HepG2 (cell line): ENCODE data around the gene NCKAP1. TPM values are rescaled to one million over a fixed set of nuclear protein-coding genes. Genes with fewer than 3 reads are reported as not detected.

Experiments
- ARHGAP35 ChIP-seq: sonication (generic); formaldehyde crosslinking; IDR thresholded peaks from 2 replicates; pipeline ENCODE4 v1.9.0; 2022; ENCODE audit warnings: mild to moderate bottlenecking, inconsistent platforms, moderate library complexity, missing genetic modification reagents, borderline replicate concordance
- ASH2L ChIP-seq: fragments of 300-600, 200-600 bp; sonication (generic); IDR thresholded peaks from 2 replicates; pipeline ENCODE4 v1.7.0; 2017; ENCODE audit warnings: low read depth, mild to moderate bottlenecking, moderate library complexity, mixed read lengths, low read length; ENCODE audit not compliant: insufficient read length
- CERS6 ChIP-seq: sonication (generic); formaldehyde crosslinking; IDR thresholded peaks from 2 replicates; pipeline ENCODE4 v1.5.0; 2020; ENCODE audit warnings: missing genetic modification reagents
- ELF4 ChIP-seq: sonication (generic); formaldehyde crosslinking; IDR thresholded peaks from 2 replicates; pipeline ENCODE4 v1.5.0; 2020; ENCODE audit warnings: missing genetic modification reagents, mild to moderate bottlenecking, moderate library complexity, borderline replicate concordance
- EZH2 ChIP-seq: conservative IDR thresholded peaks from 2 replicates; pipeline ENCODE4 v1.6.1; 2012; ENCODE audit warnings: mild to moderate bottlenecking, low read depth, low read length, moderate library complexity
- GTF2F1 ChIP-seq: fragments of 150-350 bp; IDR thresholded peaks from 2 replicates; pipeline ENCODE4 v1.6.1; 2014; ENCODE audit warnings: low read length
- HOXA3 ChIP-seq: sonication (generic); formaldehyde crosslinking; IDR thresholded peaks from 2 replicates; pipeline ENCODE4 v1.5.0; 2020; ENCODE audit warnings: missing genetic modification reagents
- JUNB ChIP-seq: sonication (generic); formaldehyde crosslinking; IDR thresholded peaks from 2 replicates; pipeline ENCODE4 v1.8.0; 2022; ENCODE audit warnings: missing genetic modification reagents, mild to moderate bottlenecking, borderline replicate concordance
- KAT7 ChIP-seq: IDR thresholded peaks from 2 replicates; pipeline ENCODE4 v1.6.1; 2018; ENCODE audit warnings: borderline replicate concordance, missing compliant biosample characterization
- MAFG ChIP-seq: sonication (generic); formaldehyde crosslinking; IDR thresholded peaks from 2 replicates; pipeline ENCODE4 v1.5.1; 2020; ENCODE audit warnings: mild to moderate bottlenecking, missing genetic modification reagents
- MAX ChIP-seq: IDR thresholded peaks from 2 replicates; pipeline ENCODE4 v1.6.1; 2012; ENCODE audit warnings: inconsistent platforms
- MAZ ChIP-seq, 2 experiments: sonication (generic) in 1 of 2; formaldehyde crosslinking in 1 of 2; IDR thresholded peaks; 2 replicates each; pipeline versions ENCODE4 v1.5.0 to v1.6.1; 2012 to 2020; ENCODE audit warnings: low read depth in 2 of 2, mild to moderate bottlenecking in 2 of 2, borderline replicate concordance in 1 of 2, improper control_type of control experiment in 1 of 2, low read length in 1 of 2, missing genetic modification reagents in 1 of 2, moderate library complexity in 1 of 2
- NCOA5 ChIP-seq: sonication (generic); formaldehyde crosslinking; IDR thresholded peaks from 2 replicates; pipeline ENCODE4 v1.4.0; 2020; ENCODE audit warnings: missing genetic modification reagents
- SNRNP70 ChIP-seq: fragments of 200-400 bp; formaldehyde crosslinking; IDR thresholded peaks from 2 replicates; pipeline ENCODE4 v1.6.1; 2017; ENCODE audit warnings: mild to moderate bottlenecking, low read depth, low read length, moderate library complexity
- ZFAT ChIP-seq: sonication (generic); formaldehyde crosslinking; conservative IDR thresholded peaks from 2 replicates; pipeline ENCODE4 v1.8.1; 2023; ENCODE audit warnings: missing genetic modification reagents, inconsistent platforms
- ZNF207 ChIP-seq: fragments of 450-650 bp; IDR thresholded peaks from 2 replicates; pipeline ENCODE4 v1.6.1; 2016; ENCODE audit warnings: antibody characterized with exemption, borderline replicate concordance
- ZNF441 ChIP-seq: sonication (generic); formaldehyde crosslinking; IDR thresholded peaks from 2 replicates; pipeline ENCODE4 v1.7.0; 2021; ENCODE audit warnings: missing genetic modification reagents, borderline replicate concordance
- ZNF546 ChIP-seq: sonication (generic); formaldehyde crosslinking; conservative IDR thresholded peaks from 2 replicates; pipeline ENCODE4 v1.8.1; 2023; ENCODE audit warnings: mild to moderate bottlenecking, missing genetic modification reagents
- polyA plus RNA-seq, 8 experiments: library from polyadenylated mRNA; depleted of rRNA in 3 of 8; stranded (reverse) in 7 of 8; unstranded in 1 of 8; fragments of >200 nt; fragmentation: Illumina TruSeq in 4 of 8; extraction: Trizol in 4 of 8; gene quantifications; 2 replicates each; pipeline versions ENCODE4 v1.2.1 to v1.2.3, GENCODE V29; 2011 to 2016; ENCODE audit warnings: low read depth in 4 of 8, missing spikeins in 1 of 8, mixed read lengths in 1 of 8; ENCODE audit not compliant: insufficient read depth in 1 of 8
- total RNA-seq, 5 experiments: library from RNA; depleted of rRNA; stranded (reverse); fragments of >200 nt; fragmentation: Illumina TruSeq; extraction: Trizol; gene quantifications; 2 replicates each; pipeline ENCODE4 v1.2.3, GENCODE V29; 2016; ENCODE audit warnings: low read depth in 1 of 5
- TF ChIP-seq, protein P1 (sequence below): sonication (generic); formaldehyde crosslinking; IDR thresholded peaks from 2 replicates; pipeline ENCODE4 v1.5.0; 2020; ENCODE audit warnings: mild to moderate bottlenecking, missing genetic modification reagents, moderate library complexity
- TF ChIP-seq, protein P2 (sequence below): sonication (generic); formaldehyde crosslinking; IDR thresholded peaks from 2 replicates; pipeline ENCODE4 v1.8.0; 2022; ENCODE audit warnings: missing genetic modification reagents, mild to moderate bottlenecking, borderline replicate concordance
- TF ChIP-seq, protein P3 (sequence below): IDR thresholded peaks from 2 replicates; pipeline ENCODE4 v1.6.1; 2016; ENCODE audit warnings: low read depth, control low read depth
- TF ChIP-seq, protein P4 (sequence below): IDR thresholded peaks from 2 replicates; pipeline ENCODE4 v1.6.1; 2018; ENCODE audit warnings: missing genetic modification reagents

The NCKAP1 gene
- total and polyA plus RNA-seq, 2 of the 13 experiments (the other 11 are each of a cell fraction or from before 2014, with no cell fraction given): 72.1 to 96.3 TPM

DNA sequence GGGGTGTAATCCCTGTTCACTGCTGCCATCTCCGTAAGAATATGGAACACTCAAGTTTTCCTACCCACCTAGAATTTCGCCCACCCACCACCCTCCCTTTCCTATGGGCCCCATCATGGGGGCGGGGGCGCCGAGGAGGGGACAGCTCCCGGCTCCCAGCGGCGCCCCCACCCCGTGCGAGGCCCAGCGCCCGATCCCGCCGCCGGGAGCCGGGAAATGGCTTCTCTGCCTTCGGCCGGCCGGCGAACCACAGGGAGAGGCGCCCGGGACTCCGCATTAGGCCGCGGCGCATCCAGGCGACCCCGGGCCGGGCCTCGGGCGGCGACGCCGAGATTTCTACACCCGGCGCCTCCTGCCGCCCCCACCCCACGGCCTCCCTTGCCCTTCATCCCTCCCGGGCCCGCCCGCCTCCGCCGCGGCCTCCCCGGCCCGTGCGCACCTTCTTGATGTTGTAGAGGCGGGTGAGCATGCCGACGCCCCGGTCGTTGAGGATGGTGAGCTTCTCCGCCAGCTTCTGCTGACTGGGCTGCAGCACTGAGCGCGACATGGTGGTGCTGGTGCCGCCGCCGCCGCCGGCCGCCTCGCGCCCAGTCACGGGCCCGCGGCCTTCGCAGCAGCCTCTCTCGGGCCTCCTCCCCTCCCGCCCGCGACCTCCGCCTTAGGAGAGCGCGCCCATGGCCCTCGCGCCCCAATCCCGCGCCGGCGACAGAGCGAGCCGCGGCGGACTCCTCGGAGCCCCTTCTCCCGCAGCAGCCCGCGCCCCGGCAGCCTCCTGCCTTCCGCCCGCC is 510 bp downstream of the NCKAP1 start (continued):
- TF ChIP-seq MAX (peak; percentile 75; the same call in 1 of the 2 replicates), HOXA3 (no peak), EZH2 (no peak), ELF4 (0 out of 2 replicates have a peak, but pooled peaks have one; percentile 53), ZFAT (CRISPR knock-in tag) (no peak), ZNF546 (no peak; the same call in 1 of the 2 replicates), ZNF207 (no peak), SNRNP70 (no peak), CERS6 (no peak), ASH2L (peak; percentile 86), ZNF441 (no peak), MAFG (CRISPR knock-in tag) (peak; percentile 52; the same call in 1 of the 2 replicates), NCOA5 (CRISPR knock-in tag) (no peak), GTF2F1 (no peak), MAZ (IDR thresholded peaks at IDR 0.05; ENCODE audit: borderline replicate concordance, low read depth, low read length) (peak; percentile 70), MAZ (CRISPR knock-in tag; IDR thresholded peaks at IDR 0.05; ENCODE audit: low read depth) (peak; percentile 88; the same call in 1 of the 2 replicates), ARHGAP35 (no peak), KAT7 (CRISPR knock-in tag) (0 out of 2 replicates have a peak, but pooled peaks have one; percentile 27), JUNB (CRISPR knock-in tag) (no peak)
- TF ChIP-seq, protein P1, sequence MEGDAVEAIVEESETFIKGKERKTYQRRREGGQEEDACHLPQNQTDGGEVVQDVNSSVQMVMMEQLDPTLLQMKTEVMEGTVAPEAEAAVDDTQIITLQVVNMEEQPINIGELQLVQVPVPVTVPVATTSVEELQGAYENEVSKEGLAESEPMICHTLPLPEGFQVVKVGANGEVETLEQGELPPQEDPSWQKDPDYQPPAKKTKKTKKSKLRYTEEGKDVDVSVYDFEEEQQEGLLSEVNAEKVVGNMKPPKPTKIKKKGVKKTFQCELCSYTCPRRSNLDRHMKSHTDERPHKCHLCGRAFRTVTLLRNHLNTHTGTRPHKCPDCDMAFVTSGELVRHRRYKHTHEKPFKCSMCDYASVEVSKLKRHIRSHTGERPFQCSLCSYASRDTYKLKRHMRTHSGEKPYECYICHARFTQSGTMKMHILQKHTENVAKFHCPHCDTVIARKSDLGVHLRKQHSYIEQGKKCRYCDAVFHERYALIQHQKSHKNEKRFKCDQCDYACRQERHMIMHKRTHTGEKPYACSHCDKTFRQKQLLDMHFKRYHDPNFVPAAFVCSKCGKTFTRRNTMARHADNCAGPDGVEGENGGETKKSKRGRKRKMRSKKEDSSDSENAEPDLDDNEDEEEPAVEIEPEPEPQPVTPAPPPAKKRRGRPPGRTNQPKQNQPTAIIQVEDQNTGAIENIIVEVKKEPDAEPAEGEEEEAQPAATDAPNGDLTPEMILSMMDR (CRISPR knock-in tag): no peak
- TF ChIP-seq, protein P2, sequence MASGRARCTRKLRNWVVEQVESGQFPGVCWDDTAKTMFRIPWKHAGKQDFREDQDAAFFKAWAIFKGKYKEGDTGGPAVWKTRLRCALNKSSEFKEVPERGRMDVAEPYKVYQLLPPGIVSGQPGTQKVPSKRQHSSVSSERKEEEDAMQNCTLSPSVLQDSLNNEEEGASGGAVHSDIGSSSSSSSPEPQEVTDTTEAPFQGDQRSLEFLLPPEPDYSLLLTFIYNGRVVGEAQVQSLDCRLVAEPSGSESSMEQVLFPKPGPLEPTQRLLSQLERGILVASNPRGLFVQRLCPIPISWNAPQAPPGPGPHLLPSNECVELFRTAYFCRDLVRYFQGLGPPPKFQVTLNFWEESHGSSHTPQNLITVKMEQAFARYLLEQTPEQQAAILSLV (CRISPR knock-in tag): peak; percentile 46; the same call in 1 of the 2 replicates
- TF ChIP-seq, protein P3, sequence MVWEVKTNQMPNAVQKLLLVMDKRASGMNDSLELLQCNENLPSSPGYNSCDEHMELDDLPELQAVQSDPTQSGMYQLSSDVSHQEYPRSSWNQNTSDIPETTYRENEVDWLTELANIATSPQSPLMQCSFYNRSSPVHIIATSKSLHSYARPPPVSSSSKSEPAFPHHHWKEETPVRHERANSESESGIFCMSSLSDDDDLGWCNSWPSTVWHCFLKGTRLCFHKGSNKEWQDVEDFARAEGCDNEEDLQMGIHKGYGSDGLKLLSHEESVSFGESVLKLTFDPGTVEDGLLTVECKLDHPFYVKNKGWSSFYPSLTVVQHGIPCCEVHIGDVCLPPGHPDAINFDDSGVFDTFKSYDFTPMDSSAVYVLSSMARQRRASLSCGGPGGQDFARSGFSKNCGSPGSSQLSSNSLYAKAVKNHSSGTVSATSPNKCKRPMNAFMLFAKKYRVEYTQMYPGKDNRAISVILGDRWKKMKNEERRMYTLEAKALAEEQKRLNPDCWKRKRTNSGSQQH (CRISPR knock-in tag): peak; percentile 62; the same call in 1 of the 2 replicates
- TF ChIP-seq, protein P4, sequence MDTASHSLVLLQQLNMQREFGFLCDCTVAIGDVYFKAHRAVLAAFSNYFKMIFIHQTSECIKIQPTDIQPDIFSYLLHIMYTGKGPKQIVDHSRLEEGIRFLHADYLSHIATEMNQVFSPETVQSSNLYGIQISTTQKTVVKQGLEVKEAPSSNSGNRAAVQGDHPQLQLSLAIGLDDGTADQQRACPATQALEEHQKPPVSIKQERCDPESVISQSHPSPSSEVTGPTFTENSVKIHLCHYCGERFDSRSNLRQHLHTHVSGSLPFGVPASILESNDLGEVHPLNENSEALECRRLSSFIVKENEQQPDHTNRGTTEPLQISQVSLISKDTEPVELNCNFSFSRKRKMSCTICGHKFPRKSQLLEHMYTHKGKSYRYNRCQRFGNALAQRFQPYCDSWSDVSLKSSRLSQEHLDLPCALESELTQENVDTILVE (CRISPR knock-in tag): no peak
